ENCODE results near the gene PRIM2.

GRCh38 chr6:57315111-57315510 lies 2.3 kb upstream of the PRIM2 start:
- TF ChIP-seq POLR2AphosphoS5 (IDR thresholded peaks at IDR 0.05; ENCODE audit: low read depth), result no peak
- TF ChIP-seq, protein P1, sequence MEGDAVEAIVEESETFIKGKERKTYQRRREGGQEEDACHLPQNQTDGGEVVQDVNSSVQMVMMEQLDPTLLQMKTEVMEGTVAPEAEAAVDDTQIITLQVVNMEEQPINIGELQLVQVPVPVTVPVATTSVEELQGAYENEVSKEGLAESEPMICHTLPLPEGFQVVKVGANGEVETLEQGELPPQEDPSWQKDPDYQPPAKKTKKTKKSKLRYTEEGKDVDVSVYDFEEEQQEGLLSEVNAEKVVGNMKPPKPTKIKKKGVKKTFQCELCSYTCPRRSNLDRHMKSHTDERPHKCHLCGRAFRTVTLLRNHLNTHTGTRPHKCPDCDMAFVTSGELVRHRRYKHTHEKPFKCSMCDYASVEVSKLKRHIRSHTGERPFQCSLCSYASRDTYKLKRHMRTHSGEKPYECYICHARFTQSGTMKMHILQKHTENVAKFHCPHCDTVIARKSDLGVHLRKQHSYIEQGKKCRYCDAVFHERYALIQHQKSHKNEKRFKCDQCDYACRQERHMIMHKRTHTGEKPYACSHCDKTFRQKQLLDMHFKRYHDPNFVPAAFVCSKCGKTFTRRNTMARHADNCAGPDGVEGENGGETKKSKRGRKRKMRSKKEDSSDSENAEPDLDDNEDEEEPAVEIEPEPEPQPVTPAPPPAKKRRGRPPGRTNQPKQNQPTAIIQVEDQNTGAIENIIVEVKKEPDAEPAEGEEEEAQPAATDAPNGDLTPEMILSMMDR (IDR thresholded peaks at IDR 0.05; ENCODE audit: insufficient read depth, low read length), result no peak
